Stimulated activated CD4-positive, alpha-beta T cell treated with anti-CD3 and anti-CD28 coated beads, Interleukin-12 subunit alpha, Interleukin-12 subunit beta, amount 100 ng/mL, for 48 hours (primary cell): Measurements from ENCODE around the gene RB1.

Experiments used
- DNase-seq, 3 donors: peaks; one replicate each; pipeline ENCODE4 v3.0.0-alpha.2; 2020; ENCODE audit warnings: low read depth in 2 of 3, low spot score in 1 of 3

The RB1 gene

DNA sequence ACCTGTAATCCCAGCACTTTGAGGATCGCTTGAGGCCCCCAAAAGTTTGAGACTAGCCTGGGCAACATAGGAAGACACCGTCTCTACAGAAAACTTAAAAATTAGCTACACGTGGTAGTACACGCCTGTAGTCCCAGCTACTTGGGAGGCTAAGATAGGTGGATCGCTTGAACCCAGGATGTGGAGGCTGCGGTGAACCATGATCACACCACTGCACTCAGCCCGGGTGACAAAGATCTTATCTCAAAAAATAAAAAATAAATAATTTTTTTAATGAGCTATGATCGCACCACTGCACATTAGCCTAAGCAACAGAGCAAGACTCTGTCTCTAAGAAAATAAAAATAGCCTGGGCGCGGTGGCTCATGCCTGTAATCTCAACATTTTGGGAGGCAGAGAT is 222.7 kb downstream of the RB1 start:
- DNase-seq, result no peak

GRCh38 chr13:48527955-48528354 is 224.4 kb downstream of the RB1 start:
- no peak for DNase-seq

GRCh38 chr13:48528720-48529119 is 225.2 kb downstream of the RB1 start:
- DNase-seq, result no peak

GRCh38 chr13:48530833-48531232 is 227.3 kb downstream of the RB1 start:
- DNase-seq, result no peak
